Uterus (tissue), 2 donors: Measurements from ENCODE around the gene EI24.

Experiments used
- POLR2A ChIP-seq, 2 donors: fragments of 450-650 bp; IDR thresholded peaks; one replicate each; pipeline ENCODE4 v1.6.1; 2016; ENCODE audit warnings: antibody characterized with exemption in 2 of 2, mild to moderate bottlenecking in 1 of 2, moderate library complexity in 1 of 2
- TF ChIP-seq, protein P1 (sequence below), 4 experiments: fragments of 200-600 bp in 2 of 4; fragments of 450-650 bp in 2 of 4; sonication (generic) in 2 of 4; IDR thresholded peaks; one replicate each; pipeline ENCODE4 v1.5.1; 2016 to 2019; ENCODE audit warnings: antibody characterized with exemption in 4 of 4, mild to moderate bottlenecking in 2 of 4, moderate library complexity in 1 of 4

GRCh38 chr11:125594958-125595357 is 25.7 kb downstream of the EI24 start:
- TF ChIP-seq, protein P1, sequence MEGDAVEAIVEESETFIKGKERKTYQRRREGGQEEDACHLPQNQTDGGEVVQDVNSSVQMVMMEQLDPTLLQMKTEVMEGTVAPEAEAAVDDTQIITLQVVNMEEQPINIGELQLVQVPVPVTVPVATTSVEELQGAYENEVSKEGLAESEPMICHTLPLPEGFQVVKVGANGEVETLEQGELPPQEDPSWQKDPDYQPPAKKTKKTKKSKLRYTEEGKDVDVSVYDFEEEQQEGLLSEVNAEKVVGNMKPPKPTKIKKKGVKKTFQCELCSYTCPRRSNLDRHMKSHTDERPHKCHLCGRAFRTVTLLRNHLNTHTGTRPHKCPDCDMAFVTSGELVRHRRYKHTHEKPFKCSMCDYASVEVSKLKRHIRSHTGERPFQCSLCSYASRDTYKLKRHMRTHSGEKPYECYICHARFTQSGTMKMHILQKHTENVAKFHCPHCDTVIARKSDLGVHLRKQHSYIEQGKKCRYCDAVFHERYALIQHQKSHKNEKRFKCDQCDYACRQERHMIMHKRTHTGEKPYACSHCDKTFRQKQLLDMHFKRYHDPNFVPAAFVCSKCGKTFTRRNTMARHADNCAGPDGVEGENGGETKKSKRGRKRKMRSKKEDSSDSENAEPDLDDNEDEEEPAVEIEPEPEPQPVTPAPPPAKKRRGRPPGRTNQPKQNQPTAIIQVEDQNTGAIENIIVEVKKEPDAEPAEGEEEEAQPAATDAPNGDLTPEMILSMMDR (IDR thresholded peaks at IDR 0.05) = no peak
- no peak for TF ChIP-seq POLR2A (IDR thresholded peaks at IDR 0.05)
